Motor neuron (in vitro differentiated cells): ENCODE results near the gene C16orf87. TPM values are rescaled to one million over a fixed set of nuclear protein-coding genes. Genes with fewer than 3 reads are reported as not detected.

Source experiments
- ATAC-seq, 8 experiments: fragments of 200-7000 bp; cut with Tn5 transposase; replicated peaks in 6 of 8; 2 replicates each; pipeline ENCODE4 v1.8.0; 2021; ENCODE audit warnings: mild to moderate bottlenecking in 8 of 8, moderate library complexity in 8 of 8
- H3K27ac ChIP-seq, 2 donors: fragments of 250-450 bp; sonication (Bioruptor Pico); 2 replicates each; pipeline ENCODE4 v1.9.0; 2021; ENCODE audit warnings: antibody characterized with exemption in 2 of 2, mild to moderate bottlenecking in 2 of 2, moderate library complexity in 1 of 2
- H3K4me1 ChIP-seq, 2 donors: fragments of 250-450 bp; sonication (Bioruptor Pico); replicated peaks in 1 of 2; 2 replicates each; pipeline ENCODE4 v1.6.1; 2021; ENCODE audit warnings: antibody characterized with exemption in 2 of 2, mild to moderate bottlenecking in 2 of 2, moderate library complexity in 1 of 2
- H3K4me3 ChIP-seq, 5 donors: fragments of 250-450 bp; sonication (Bioruptor Pico); 2 replicates each; pipeline ENCODE4 v1.9.0; 2021; ENCODE audit warnings: antibody characterized with exemption in 5 of 5, mild to moderate bottlenecking in 5 of 5, moderate library complexity in 4 of 5
- WGBS, 10 experiments: fragments of 450-650 bp; shearing (Covaris generic); methylation state at CpG; one replicate each; pipeline ENCODE4 v1.0.0; 2022; 5-methylcytosine and 5-hydroxymethylcytosine counted together
- in situ Hi-C, 9 experiments: fragments of 400-800 bp; cut with MboI; loops; one replicate each; pipeline ENCODE4 v1.15.0; 2021; ENCODE audit warnings: low sequenced_read_pairs in 9 of 9, low pct_unique_long_range_greater_than_20kb in 2 of 9; ENCODE audit not compliant: unreplicated experiment in 9 of 9
- total RNA-seq, 8 experiments: library from RNA; unstranded; fragments of 300-600 nt; gene quantifications; 2 replicates each; pipeline versions ENCODE4 v1.2.3 to v1.2.4, GENCODE V29; 2022

C16orf87 gene
- total RNA-seq, 8 experiments from 2014 or later, result 5.3 to 23.6 (median 16.2) TPM

DNA sequence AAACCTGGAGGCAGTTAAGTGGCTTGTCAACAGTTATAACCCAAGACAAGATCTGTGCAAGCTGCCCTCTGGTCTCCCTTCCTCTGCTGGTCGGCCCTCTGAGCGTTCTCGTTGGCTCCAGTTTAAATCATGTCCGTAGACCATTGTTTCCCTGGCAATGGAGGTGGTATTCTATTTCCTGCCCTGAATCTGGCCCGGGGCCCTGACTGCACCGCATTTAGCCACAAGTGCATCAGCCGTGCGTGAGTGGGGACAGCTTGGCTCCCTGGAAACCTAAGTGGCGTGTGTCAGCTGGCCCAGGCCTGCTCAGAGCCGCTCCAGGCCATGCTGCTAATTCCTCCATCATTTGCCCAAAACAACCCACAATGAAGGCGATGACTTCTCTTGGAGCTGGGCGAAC lies 67.8 kb downstream of the C16orf87 start:
- H3K4me3 ChIP-seq, result no peak overlapping the region
- 25 to 75% (median 51%) methylated on average over 2 to 11 of the region's 12 CpGs; no CpG with 5 or more reads in 4 of the 10 experiments for WGBS, 10 experiments
- no peak overlapping the region for H3K27ac ChIP-seq
- no peaks in the 10 kb centered on the region for H3K4me1 ChIP-seq
- in situ Hi-C loops, result no loop called here
- ATAC-seq, result peak in 5 of 8 experiments; percentile 44 to 99 (median 87)

DNA sequence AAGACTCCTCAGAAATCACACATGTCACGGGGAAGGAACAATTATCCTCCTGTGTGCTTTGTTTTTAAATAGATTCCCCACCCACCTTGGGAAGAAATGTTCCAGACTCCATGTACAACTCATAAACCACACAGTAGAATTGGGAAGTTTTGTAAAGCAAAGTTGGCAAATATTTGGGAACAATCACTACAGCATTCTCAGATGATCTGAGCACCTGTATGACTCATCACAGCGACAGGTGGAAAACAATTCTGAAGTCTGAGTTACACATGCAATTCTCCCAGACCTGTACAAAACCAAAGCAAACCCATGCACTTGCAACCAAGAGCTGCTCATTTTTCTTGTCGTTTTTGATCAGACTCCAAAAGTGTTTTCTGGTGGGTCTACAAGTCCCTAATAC lies 68.4 kb downstream of the C16orf87 start:
- Histone ChIP-seq H3K27ac (no peak overlapping the region), H3K4me1 (no peaks in the 10 kb centered on the region), H3K4me3 (no peak overlapping the region)
- 34 to 86% (median 71%) methylated on average over 1 to 3 of the region's 3 CpGs; no CpG with 5 or more reads in 3 of the 10 experiments for WGBS, 10 experiments
- ATAC-seq, result no peak
- in situ Hi-C loops, result no loop called here

DNA sequence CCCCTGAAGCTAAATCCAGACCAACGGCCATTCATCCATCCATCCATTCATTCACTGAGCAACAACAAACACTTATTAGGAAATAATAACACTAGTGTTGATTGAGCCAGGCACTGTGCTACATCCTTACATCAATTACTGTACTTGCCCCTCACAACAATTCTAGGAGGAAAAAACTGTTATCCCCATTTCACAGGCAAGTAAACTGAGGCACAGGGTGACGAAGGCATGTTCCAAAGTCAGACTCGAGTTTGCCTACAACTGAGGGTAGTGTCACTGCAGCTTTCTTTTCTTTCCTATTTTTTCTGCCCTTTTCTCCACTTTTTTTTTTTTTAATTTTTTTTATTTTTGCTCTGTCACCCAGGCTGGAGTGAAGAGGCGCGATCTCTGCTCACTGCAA lies 71.7 kb downstream of the C16orf87 start:
- in situ Hi-C loops, result no loop called here
- H3K4me3 ChIP-seq, result no peak overlapping the region
- no peak overlapping the region for H3K27ac ChIP-seq
- no peaks in the 10 kb centered on the region for H3K4me1 ChIP-seq
- no peak for ATAC-seq
- 55 to 94% (median 83%) methylated on average over 2 to 5 of the region's 5 CpGs; no CpG with 5 or more reads in 1 of the 10 experiments for WGBS, 10 experiments

GRCh38 chr16:46757339-46758050 lies 73.5 kb downstream of the C16orf87 start:
- peak in 4 of 8 experiments; percentile 37 to 85 (median 46) for ATAC-seq
- Histone ChIP-seq H3K27ac (no peak overlapping the region), H3K4me1 (no peaks in the 10 kb centered on the region), H3K4me3 (no peak overlapping the region)
- in situ Hi-C loops, result no loop called here
- 18 to 88% (median 63%) methylated on average over 2 to 13 of the region's 21 CpGs; no CpG with 5 or more reads in 5 of the 10 experiments for WGBS, 10 experiments

DNA sequence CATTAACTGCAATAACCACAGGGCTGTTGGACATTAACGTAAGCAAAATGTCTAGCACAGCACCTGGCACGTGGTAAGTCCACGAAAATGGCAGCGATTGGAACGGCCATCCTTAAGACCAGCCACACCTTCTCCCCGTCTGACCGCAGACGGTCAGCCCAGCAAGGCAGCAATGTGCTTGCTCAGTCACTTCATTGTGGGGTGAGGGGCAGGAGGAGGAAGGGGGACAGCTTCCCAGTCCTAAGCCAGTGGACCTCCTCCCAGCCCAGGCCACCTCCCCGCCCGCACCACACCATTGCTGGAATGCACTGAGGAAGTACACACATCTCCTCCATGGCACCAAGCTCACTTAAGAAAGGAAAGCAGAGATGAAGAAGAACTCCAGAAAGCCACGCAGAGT lies 74.2 kb downstream of the C16orf87 start:
- WGBS, 10 experiments, result 20 to 100% (median 76%) methylated on average over 1 to 3 of the region's 11 CpGs; no CpG with 5 or more reads in 5 of the 10 experiments
- H3K4me3 ChIP-seq, result no peak overlapping the region
- H3K27ac ChIP-seq, result no peak overlapping the region
- no peak for ATAC-seq
- H3K4me1 ChIP-seq, result no peaks in the 10 kb centered on the region
- in situ Hi-C loops, result no loop called here

DNA sequence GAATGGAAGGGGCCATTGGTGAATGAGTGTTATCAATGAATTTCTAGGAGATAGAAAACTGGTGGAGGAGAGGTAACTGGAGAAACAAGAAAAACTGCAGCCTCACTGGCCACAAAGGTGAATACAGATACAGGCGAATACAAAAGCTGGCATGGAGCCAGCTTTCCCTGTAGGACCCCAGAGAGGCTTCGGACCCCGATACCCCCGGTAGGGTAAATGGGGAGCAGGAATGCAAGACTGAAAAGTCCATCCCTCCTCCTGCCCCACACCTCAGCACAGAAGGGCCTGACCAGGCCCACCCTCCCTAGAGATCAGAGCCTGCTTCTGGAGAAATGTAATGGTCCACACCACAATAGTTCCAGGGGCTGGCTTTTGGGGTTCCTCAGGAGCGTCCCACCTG lies 78.0 kb downstream of the C16orf87 start:
- ATAC-seq, result no peak
- Histone ChIP-seq H3K4me3 (no peak overlapping the region), H3K27ac (no peak overlapping the region), H3K4me1 (peaks cover 0 to 12% of the 10 kb centered on the region in 2 donors)
- WGBS, 10 experiments, result 0 to 78% (median 62%) methylated on average over 1 to 4 of the region's 5 CpGs; no CpG with 5 or more reads in 4 of the 10 experiments
- in situ Hi-C loops, result no loop called here

- Histone ChIP-seq H3K4me3 (no peak overlapping the region), H3K4me1 (peaks cover 0 to 14% of the 10 kb centered on the region in 2 donors), H3K27ac (no peak overlapping the region)
- 64 to 100% (median 87%) methylated on average over 1 to 7 of the region's 7 CpGs; no CpG with 5 or more reads in 4 of the 10 experiments for WGBS, 10 experiments
- in situ Hi-C loops, result no loop called here
- ATAC-seq, result no peak
Measured at GRCh38 chr16:46751381-46751780, 79.6 kb downstream of the C16orf87 start.

DNA sequence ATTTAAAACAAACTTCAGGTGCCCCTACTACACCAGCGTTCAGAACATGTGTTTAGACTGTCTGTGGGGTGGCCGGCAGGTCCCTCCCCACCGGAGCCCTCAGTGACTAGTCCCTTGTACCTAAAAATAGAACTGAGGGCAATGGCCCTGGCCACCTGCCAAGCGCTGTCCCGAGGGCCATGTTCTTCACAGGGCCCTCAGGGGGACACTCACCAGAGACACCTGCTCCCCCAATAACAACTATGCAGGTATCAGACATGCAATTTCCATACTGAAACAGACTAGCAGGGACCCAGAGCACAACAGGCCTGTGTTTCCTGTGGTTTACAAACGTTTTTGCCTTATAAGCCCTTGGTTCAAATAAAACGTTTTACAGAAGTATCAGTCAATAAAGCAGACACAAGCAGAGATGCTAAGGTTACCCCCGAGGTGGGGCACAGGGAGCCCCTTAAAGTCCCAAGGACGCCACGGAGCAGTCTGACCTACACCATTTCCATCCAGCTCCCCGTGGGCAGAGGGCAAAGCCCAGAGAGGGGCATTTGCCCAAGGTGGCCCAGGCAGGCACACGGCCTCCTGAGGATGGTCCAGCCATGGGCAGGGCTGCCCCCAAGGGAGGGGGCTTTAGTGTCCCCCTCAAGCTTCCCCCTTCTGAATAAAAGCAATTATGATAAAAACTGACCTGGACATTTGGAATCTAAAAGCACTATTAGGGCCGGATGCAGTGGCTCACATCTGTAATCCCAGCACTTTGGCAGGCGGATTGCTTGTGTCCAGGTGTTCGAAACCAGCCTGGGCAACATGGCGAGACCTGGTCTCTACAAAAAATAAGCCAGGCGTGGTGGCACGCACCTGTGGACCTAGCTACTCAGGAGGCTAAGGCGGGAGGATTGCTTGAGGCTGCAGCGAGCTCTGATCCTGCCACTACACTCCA lies 81.9 kb downstream of the C16orf87 start:
- 0 to 90% (median 58%) methylated on average over 1 to 9 of the region's 20 CpGs; no CpG with 5 or more reads in 2 of the 10 experiments for WGBS, 10 experiments
- ATAC-seq, result peak in 4 of 8 experiments; percentile 15 to 65 (median 28)
- Histone ChIP-seq H3K4me1 (peaks cover 0 to 14% of the 10 kb centered on the region in 2 donors), H3K4me3 (no peak overlapping the region), H3K27ac (no peak overlapping the region)
- in situ Hi-C loops, result no loop called here

- Histone ChIP-seq H3K4me1 (peaks cover 0 to 14% of the 10 kb centered on the region in 2 donors), H3K4me3 (no peak within 1 kb of the TSS), H3K27ac (peak within 1 kb of the TSS in 1 of 2 donors; percentile 28)
- peak in 4 of 8 experiments; percentile 15 to 43 (median 24) for ATAC-seq
- in situ Hi-C loops, result no loop called here
- 20 to 100% (median 75%) methylated on average over 1 to 6 of the region's 25 CpGs; no CpG with 5 or more reads in 3 of the 10 experiments for WGBS, 10 experiments
Measured at GRCh38 chr16:46747777-46748651, 83.0 kb downstream of the C16orf87 start, which contains the start of gene MYLK3. Gene MYLK3, minus strand, starts transcription at chr16:46748344. Its CDS starts 151 bp downstream, at chr16:46748193.

GRCh38 chr16:46746821-46747776 lies 83.9 kb downstream of the C16orf87 start:
- peak in 5 of 8 experiments; percentile 32 to 46 (median 36) for ATAC-seq
- no peak overlapping the region for H3K27ac ChIP-seq
- no peak overlapping the region for H3K4me3 ChIP-seq
- 33 to 100% (median 100%) methylated on average over 1 to 3 of the region's 15 CpGs; no CpG with 5 or more reads in 4 of the 10 experiments for WGBS, 10 experiments
- in situ Hi-C loops, result no loop called here
- peaks cover 0 to 16% of the 10 kb centered on the region in 2 donors for H3K4me1 ChIP-seq
